ENCODE results near the gene IPO13.

DNA sequence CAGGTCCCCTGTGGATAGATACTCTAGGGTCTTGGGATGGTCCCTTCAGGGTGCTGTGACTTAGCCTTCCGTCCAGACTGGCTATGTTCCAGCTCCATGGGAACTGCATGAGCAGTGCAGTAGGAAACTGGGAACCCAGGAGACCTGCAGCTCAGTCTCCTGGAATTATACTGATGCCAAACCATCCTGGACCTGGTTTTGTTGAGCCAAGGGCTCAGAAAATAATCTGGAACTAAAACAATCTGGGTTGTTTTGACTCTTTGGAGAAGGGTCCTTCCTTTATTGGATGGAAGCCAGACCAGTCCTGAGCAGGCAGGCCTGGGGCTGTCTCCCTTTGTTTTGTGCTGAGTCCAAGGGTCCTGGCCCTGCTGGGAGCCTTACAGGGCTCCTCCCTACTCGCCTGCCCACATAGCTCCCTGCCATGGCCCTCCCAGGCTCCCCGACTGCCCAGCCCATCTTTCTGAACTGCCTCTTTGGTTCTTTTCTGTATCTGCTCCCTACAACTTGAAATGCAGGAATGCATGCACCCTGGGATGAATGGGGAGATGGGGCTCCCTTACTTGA is 1.2 kb downstream of the IPO13 start:
- TF ChIP-seq, protein P1, sequence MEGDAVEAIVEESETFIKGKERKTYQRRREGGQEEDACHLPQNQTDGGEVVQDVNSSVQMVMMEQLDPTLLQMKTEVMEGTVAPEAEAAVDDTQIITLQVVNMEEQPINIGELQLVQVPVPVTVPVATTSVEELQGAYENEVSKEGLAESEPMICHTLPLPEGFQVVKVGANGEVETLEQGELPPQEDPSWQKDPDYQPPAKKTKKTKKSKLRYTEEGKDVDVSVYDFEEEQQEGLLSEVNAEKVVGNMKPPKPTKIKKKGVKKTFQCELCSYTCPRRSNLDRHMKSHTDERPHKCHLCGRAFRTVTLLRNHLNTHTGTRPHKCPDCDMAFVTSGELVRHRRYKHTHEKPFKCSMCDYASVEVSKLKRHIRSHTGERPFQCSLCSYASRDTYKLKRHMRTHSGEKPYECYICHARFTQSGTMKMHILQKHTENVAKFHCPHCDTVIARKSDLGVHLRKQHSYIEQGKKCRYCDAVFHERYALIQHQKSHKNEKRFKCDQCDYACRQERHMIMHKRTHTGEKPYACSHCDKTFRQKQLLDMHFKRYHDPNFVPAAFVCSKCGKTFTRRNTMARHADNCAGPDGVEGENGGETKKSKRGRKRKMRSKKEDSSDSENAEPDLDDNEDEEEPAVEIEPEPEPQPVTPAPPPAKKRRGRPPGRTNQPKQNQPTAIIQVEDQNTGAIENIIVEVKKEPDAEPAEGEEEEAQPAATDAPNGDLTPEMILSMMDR (conservative IDR thresholded peaks at IDR 0.05) = no peak
- no peak for TF ChIP-seq ZFX (IDR thresholded peaks at IDR 0.05)

Measured in C4-2B (cell line).